HG02973 (cell line): ENCODE measurements around the gene GXYLT2.

Experiments
- ATAC-seq: cut with Tn5 transposase; IDR thresholded peaks from one replicate; pipeline ENCODE4 v1.9.1; 2021; ENCODE audit warnings: moderate library complexity; ENCODE audit not compliant: unreplicated experiment

The GXYLT2 gene, protein sequence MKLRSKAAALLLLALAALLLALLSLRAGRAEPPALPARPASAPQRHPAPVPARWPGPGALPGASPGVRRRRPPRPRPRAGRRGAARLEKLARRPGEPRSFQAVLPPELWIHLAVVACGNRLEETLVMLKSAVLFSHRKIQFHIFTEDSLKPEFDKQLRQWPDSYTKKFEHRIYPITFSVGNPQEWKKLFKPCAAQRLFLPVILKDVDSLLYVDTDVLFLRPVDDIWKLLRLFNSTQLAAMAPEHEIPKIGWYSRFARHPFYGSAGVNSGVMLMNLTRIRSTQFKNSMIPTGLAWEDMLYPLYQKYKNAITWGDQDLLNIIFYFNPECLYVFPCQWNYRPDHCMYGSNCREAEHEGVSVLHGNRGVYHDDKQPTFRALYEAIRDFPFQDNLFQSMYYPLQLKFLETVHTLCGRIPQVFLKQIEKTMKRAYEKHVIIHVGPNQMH

DNA sequence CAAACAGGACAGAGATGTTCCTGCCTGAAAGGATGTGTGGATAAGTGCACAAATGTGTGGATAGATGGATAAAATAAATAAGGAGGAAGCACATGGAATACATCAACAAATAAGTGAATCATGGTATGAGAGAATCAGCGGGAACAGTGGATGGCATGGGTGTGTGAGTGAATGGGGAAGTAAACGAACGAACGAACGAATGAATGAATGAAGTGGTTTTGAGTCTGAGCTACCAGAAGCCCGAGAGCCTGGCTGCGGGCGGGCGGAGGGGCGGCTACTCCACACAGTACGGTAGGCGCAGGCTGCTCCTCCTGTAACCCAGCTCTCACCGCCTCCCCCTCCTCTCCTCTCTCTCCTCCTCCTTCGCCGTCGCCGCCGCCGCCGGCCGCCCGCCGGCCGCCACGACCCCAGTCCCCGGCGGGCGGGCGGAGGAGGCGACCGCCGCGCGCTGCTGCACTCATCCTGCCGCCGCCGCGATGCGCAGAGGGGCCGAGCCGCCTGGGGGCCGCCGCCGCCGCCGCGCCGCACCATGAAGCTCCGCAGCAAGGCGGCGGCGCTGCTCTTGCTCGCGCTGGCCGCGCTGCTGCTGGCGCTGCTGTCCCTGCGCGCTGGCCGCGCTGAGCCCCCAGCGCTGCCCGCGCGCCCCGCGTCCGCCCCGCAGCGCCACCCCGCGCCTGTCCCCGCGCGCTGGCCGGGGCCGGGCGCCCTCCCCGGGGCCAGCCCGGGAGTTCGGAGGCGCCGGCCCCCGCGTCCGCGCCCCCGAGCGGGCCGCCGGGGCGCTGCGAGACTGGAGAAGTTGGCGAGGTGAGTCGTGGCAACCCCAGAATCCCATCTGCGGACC lies at the start of gene GXYLT2:
Gene GXYLT2 (plus strand): TSS at position 342 of the 841 bp plus-strand sequence. CDS start 188 bp downstream, at position 530.
- no peak for ATAC-seq

DNA sequence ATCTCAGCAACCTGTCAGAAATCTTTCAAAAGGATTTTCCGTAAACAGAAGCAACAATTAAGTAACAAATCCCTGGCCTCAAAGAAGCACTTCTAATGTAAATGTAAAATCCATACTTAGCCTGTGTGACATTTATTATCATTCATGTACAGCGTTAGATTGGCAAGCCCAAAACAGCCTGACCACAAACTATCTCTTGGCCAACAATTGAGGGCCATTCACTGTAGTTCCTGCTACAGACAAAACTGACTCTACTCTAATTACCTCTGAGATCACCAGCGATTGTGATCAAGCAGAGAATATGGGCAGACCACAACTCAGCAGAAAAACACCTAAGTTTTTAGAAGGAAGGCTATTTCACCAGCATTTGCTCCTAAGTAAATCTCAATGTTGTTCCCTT lies 48.8 kb upstream of the GXYLT2 start:
- no peak for ATAC-seq

DNA sequence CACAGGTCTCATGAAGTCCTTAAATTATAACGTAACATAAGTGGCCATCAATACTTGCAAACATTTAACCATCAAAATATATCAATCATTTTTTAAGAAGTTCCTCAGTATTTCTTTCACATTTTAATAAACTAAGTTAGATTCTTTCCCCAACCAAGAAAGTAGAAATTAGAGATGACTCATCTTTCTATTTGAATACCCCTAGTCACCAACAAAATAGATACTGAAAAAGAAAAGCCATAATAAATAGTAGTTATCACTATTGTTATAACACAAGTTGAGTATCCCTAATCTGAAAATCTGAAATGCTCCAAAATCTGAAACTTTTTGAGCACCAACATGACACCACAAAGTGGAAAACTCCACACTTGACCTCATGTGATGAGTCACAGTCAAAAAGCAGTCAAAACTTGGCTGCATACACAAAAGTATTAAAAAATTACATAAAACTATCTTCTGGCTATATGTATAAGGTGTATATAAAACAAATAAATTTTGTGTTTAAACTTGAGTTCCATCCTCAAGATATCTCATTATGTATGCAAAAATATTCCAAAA lies 43.3 kb upstream of the GXYLT2 start:
- no peak for ATAC-seq

DNA sequence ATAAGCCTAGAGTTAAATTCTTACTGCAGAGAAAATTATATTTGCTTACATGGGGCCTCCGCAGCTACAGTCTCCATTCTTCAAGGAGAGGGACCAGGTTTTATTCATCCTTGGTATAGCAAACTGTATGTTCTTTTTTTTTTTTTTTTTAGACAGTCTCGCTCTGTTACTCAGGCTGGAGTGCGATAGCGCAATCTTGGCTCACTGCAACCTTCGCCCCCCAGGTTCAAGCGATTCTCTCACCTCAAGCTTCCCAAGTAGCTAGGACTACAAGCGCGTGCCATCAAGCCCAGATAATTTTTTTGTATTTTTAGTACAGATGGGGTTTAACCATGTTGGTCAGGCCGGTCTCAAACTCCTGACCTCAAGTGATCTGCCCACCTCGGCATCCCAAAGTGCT lies 41.7 kb upstream of the GXYLT2 start:
- no peak for ATAC-seq

DNA sequence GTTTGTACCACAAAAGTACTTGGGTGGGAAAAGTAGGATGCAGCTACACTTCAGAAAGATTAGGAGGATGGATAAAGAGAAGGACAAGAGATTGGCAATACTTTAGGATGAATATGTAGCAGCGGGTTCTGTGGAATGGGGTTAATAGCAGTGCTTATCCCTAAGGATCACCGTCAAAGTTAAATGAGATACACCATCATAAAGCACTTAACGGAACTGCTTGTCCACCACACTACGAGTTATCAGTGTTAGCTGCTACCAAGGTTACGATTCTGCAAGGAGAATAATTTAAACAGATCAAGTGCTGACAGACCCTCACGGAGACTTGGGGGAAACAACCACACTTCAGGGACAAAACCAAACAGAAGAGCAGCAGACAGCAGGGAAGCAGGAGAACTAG lies 40.6 kb upstream of the GXYLT2 start:
- ATAC-seq, result no peak

DNA sequence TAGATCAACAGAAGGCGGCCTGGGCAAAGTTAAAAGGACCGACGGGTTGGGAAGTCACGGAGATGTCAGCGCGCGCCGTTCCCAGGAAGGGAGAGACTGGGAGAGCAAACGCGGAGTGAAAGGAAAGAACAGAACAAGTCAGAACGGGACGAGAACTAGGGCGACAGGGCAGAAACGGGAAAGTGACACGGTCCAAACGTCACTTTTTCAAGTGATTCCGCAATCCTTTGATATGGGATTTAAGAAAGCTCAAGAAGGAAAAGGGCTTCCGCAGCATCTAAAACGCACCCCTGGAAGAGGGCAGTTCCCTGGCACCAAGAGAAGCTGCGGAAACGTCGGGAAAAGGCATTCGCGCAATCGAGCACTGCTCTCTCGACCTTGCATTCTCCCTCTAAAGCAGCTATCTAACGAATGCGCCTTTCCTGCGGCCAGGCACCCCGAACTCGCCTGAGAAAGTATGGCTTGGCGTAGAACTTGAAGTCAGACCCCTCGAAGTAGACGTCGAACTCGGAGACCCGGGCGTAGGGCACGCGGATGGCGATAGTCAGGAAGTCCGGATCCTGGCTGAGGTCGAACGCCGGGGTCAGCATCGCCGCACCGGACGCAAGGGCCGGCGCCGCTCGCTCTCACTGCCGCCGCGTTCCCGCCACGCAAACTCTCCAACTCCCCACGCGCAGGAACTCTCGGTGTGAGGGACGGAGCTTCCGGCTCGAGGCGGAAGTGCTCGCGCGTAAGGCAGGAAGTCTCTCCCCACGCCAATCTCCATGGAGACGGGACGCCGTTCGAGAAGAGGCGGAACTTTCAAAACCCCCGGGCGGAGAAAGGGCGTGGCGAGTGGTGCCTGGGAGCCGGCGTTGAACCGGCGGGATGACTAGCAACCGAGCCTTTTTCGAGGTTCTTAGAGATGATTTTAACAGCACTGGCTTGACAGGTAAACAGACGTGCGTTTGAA lies 39.8 kb upstream of the GXYLT2 start, which contains the start of gene SHQ1:
Gene SHQ1 (minus strand): TSS at position 695 of the 952 bp plus-strand sequence. CDS start 105 bp downstream, at position 590.
- ATAC-seq, result peak; percentile 82

DNA sequence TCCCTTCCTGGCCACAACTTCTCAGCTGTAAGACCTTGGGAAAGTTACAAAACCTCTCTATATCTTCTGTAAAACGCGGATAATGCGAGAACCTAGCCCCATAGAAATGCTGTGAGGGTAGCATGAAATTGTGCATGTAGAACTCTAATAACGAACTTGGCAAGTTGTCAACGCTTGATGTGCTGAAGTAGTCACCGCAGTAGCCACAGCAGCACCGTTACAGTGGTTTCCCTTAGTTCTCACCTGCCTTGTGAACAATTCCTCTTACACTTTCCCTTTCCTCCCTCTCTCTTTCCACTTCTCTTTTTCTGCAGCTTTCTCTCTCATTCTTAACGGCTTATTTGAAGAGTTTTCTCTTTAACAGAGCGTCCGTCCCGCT lies 39.2 kb upstream of the GXYLT2 start:
- ATAC-seq, result peak; percentile 42

DNA sequence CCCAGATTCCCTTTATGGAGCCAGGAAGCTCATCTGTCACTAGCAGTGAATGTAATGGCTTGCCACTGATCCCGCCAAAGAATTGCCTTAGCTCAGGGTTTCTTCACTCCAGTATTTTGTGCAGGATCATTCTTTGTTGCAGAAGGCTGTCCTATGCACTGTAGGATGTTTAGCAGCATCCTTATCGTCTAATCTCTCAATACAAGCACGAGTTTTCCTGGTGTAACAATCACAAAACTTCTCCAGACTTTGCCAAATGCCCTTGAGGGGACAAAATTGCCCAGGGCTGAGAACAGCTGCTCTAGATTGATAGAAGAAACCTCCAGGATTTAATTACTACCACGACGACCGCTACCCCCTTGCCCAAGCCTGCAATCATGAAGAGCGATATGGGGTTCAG lies 32.8 kb upstream of the GXYLT2 start:
- no peak for ATAC-seq

DNA sequence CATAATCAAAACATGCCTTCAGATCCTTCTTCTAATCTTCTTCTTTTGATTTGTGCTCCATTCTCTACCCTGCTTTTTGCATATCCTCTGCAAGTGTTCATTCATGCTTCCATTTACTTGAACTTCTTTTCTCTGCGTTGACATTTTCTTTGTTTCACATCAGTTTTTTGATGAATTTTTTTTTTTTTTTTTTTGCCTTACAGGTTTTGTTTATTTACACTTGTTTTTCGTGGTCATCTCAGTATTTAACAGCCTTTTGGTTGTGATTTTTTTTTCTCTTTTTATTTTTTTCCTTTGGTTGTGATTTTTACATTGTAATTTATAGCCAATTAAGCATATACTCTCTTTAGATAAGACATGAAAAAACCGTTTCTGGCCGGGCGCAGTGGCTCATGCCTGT lies 27.8 kb upstream of the GXYLT2 start:
- ATAC-seq, result no peak

DNA sequence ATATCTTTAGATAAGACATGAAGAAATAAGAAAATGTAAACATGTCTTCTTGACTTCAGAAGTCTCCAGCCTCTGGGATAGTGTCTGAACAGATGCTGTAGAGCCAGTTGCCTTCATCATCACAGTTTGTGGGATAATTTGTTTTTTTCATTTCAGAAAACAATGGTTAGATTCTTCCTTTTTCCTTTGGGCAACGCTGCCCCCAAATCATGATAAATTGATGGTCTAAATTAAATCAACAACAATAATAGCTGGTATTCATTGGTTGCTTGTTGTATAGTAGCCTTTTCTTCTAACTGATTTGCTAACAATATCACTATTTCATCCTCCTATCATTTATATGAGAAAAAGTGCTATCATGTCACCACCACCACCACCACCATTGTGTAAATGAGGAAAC lies 27.0 kb upstream of the GXYLT2 start:
- no peak for ATAC-seq

DNA sequence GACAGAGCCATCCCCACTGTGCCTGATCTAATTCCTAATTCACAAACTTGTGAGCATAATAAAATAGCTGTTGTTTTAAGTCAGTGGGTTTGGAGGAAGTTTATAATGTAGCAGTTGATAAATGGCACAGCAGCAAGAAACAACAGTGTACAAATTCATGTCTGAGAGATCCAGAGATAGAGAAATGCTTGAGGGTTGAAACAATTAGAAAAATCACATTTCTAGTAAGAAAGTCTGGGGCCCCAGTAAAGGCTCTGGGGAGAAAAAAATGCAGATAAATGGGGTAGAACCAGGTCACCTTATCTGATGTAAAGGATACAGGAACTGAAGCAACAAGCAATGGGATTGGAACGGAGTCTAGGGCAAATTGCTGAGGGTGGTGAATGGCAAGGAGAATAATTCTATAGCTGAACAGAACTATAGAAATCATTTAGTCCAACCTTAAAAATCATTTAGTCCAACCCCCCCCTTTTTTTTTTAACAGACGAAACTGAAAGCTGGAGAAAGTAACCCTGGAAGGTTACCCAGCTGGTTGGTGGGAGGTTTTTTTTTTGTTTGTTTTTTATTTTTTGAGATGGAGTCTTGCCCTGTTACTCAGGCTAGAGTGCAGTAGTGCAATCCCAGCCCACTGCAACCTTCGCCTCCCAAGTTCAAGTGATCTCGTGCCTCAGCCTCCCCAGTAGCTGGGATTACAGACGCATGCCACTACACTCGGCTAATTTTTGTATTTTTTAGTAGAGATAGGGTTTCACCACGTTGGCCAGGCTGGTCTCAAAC lies 25.3 kb upstream of the GXYLT2 start:
- no peak for ATAC-seq

DNA sequence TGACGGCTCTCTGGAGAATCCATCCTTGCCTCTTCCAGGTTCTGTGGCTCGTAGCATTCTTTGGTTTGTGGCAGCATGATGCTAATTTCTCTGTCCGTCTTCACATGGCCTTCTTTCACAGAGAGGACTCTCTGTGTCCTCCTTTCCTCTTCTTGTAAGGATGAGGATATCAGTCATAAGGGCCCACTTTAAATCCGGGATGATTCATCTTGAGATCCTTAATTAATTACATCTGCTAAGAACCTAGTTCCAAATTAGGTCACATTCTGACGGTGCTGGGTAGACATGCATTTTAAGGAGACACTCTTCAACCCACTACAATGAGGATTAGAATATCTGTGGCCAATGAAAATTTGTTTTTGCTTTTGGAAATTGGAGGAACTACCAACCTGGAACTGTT lies 15.7 kb upstream of the GXYLT2 start:
- ATAC-seq, result no peak

DNA sequence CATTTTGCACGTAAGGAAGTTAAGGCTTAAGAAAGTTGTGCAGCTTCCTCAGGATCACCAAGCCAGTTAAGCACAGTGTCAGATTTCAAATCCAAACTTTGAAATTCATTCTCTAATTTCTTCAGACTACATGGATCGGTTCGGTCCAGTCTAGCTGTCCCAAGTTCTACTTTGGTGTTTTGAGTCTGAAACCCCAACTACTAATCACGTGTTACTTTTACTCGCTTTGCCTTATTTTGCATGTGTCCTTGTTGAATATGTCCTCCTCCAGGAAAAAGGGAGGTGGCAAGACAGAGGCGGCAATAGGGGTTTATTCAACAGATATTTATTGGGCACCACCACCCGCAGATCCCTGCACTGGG lies 522 bp upstream of the GXYLT2 start:
- no peak for ATAC-seq

DNA sequence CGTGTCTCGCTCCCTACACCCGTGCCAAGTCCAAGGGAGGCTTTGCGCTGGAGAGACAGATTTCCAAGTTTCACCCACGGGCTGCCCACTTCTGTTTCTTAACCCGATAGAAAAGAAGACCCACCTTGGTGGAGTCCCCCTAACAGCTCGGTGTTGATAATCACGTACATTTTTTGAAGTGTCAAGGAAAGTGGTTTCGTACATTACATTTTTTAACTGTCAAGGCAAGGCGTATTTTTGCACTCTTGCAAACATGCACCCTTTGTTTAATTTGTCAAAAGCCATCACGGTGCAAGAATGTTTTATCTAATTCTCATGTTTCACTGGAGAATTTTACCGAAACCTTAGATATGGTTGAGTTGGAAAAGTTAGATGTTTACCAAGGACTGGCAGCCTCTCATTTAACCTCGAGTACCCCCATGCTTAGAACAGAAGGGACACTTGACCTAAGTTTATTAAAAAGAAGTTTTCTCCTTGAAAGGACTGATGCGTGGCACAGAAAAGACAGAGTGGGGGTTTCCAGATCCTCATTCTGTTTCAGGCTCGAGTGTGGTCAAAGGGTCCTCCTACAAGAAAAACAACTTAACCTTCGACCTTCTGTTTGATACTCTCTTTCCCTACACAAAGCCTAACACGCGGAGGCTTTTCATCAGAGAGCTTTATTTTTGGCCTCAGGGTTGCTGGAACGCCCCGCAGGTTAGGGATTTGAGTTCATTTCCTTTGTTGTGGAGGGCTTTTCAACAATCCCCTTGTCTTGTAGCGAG lies 882 bp downstream of the GXYLT2 start:
- no peak for ATAC-seq

DNA sequence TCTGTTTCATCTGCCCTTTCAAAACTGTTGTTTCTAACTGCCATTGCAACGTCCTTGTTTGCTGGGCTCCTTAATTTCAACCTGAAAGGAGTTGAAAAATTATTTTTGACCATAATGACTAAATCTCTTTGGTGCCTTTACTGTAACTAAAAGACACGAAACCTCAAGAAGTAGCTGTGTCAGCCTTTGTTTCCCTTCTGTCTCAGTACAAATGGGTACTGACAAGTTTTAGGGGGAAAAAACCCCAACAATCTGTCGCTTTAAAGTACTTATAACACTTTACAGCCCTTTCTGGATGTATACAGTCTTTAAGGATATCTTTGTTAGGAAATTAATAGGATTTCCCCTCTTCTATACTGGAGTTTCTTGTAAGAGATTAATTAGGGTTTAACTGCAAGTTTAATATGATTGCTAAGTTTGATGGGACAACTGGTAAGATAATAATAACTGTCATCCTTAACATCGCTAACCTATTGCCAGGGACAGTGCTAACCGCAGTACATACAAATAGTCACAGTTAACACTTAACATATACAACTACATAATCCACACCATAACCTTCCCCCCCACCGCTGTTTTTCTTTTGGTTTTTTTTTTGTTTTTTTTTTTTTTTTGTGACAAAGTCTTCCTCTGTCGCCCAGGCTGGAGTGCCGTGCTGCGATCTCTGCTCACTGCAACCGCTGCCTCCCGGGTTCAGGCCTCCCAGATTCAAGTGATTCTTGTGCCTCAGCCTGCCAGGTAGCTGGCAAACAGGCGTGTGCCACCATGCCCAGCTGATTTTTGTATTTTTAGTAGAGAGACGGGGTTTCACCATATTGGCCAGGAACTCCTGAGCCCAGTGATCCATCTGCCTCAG lies 1.7 kb downstream of the GXYLT2 start:
- no peak for ATAC-seq

DNA sequence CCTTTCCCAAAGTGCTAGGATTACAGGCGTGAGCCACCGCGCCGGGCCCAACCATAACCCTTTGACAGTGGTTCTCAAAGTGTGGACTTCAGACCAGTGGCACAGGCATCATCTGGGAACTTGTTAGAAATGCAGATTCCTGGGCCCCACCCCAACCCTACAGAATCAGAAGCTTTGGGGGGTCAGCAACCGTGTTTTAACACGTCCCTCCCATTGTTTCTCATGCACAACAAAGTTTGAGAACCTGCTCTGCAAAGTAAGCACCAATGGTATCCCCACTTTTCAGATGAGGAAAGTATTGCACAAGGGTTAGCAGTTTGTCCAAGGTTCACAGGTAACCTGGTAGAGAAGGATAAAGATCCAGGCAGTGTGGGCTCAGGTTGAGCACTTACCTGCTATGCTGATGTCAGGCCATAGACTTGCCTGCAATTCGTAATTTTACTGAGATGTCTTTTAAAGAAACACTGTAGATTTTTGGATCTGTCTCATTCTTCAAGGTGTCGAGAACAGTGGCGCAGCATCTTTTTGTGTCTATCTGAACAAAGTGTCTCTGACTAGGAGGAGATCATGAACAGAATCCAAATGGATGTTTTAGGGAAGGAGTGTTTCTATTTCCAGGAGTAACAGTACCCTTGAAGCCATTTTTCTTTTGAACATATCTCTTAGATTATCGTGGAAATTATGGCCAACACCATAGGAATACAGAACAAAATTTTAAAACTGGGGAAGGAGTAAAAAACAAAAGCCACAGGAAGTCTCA lies 2.5 kb downstream of the GXYLT2 start:
- no peak for ATAC-seq

DNA sequence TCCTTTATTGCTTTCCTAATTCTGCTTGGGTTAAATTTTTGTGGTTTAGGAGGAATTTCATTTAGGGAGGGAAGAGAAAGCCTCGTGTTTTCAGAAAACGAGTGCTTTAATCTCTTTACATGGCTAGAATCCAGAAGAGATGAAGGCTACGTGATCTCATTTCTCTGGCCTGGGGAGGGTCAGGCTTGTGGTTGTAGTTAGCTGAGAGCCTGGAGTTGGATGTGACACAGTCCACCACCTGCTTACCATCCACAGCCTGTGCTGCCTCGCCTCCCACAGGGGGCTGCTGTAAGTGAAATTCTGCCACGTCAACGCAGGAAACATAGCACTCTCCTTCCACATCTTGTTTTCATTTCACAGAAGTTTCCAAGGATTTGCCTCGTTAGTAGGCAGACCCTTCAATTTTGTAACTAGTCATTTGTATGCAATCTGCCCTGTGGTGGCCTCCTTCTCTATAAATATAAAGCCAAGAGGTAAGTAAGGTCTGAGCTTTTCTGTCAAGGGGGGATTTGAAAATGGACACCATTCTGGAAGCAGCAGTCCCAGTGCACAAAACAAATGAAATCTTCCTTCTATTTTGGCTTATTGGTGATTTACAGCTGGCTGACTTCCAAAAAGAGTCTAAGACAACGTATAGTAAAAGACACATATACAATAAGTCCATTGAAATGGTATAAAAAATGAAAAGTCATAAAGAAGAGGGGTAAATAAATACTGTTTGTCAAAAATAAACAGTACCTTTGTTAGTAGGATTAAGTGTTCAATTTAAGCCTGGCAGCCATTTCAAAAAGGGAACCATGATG lies 3.4 kb downstream of the GXYLT2 start:
- ATAC-seq, result no peak
